Astrocyte (in vitro differentiated cells and primary cell): ENCODE results near the gene PGLYRP4.

Source experiments
- CTCF ChIP-seq: IDR thresholded peaks from 2 replicates; pipeline ENCODE4 v1.5.1; 2011; ENCODE audit warnings: low read depth, mild to moderate bottlenecking, inconsistent platforms, low read length, moderate library complexity; ENCODE audit not compliant: insufficient read depth
- EZH2 ChIP-seq: IDR thresholded peaks from 2 replicates; pipeline ENCODE4 v1.6.1; 2012; ENCODE audit warnings: mild to moderate bottlenecking, low read length, inconsistent platforms; ENCODE audit not compliant: insufficient read depth

GRCh38 chr1:153380711-153381110 lies 32.1 kb upstream of the PGLYRP4 start:
- TF ChIP-seq CTCF (no peak), EZH2 (no peak)
